ENCODE data around the gene SPAG16.

The SPAG16 gene

GRCh38 chr2:213425618-213426017 is 141.4 kb downstream of the SPAG16 start (continued):
- TF ChIP-seq CSDC2 (CRISPR knock-in tag; IDR thresholded peaks at IDR 0.05) (no peak), ZFP30 (CRISPR knock-in tag; IDR thresholded peaks at IDR 0.05) (no peak), TCF4 (CRISPR knock-in tag; IDR thresholded peaks at IDR 0.05; ENCODE audit: borderline replicate concordance) (no peak), SNAI2 (CRISPR knock-in tag; IDR thresholded peaks at IDR 0.05) (no peak), ZNF565 (CRISPR knock-in tag; conservative IDR thresholded peaks at IDR 0.05; ENCODE audit: low read depth) (no peak), ZNF70 (CRISPR knock-in tag; IDR thresholded peaks at IDR 0.05) (no peak)

- ATAC-seq, result no peak
- TF ChIP-seq GLIS3 (CRISPR knock-in tag; IDR thresholded peaks at IDR 0.05) (no peak), TSHZ2 (CRISPR knock-in tag; IDR thresholded peaks at IDR 0.05) (no peak), CSDC2 (CRISPR knock-in tag; IDR thresholded peaks at IDR 0.05) (no peak), POU6F1 (CRISPR knock-in tag; IDR thresholded peaks at IDR 0.05; ENCODE audit: borderline replicate concordance, low read depth) (no peak), PATZ1 (CRISPR knock-in tag; IDR thresholded peaks at IDR 0.05; ENCODE audit: borderline replicate concordance) (no peak), ISL1 (CRISPR knock-in tag; IDR thresholded peaks at IDR 0.05) (no peak), TOX (CRISPR knock-in tag; IDR thresholded peaks at IDR 0.05; ENCODE audit: borderline replicate concordance) (no peak), ZFP3 (CRISPR knock-in tag; IDR thresholded peaks at IDR 0.05) (no peak)
These were observed 145.3 kb downstream of the SPAG16 start for GRCh38 chr2:213429516-213429915.

GRCh38 chr2:213443921-213444320 is 159.7 kb downstream of the SPAG16 start:
- TF ChIP-seq PATZ1 (CRISPR knock-in tag; IDR thresholded peaks at IDR 0.05; ENCODE audit: borderline replicate concordance) (no peak), TCF4 (CRISPR knock-in tag; IDR thresholded peaks at IDR 0.05; ENCODE audit: borderline replicate concordance) (no peak), RARB (CRISPR knock-in tag; IDR thresholded peaks at IDR 0.05) (no peak), CSDC2 (CRISPR knock-in tag; IDR thresholded peaks at IDR 0.05) (no peak), CSRNP3 (CRISPR knock-in tag; IDR thresholded peaks at IDR 0.05) (no peak), ZFP30 (CRISPR knock-in tag; IDR thresholded peaks at IDR 0.05) (no peak), PPARA (CRISPR knock-in tag; IDR thresholded peaks at IDR 0.05; ENCODE audit: borderline replicate concordance) (no peak), GLIS3 (CRISPR knock-in tag; IDR thresholded peaks at IDR 0.05) (no peak), CREB5 (CRISPR knock-in tag; IDR thresholded peaks at IDR 0.05; ENCODE audit: low read depth) (no peak), TOX (CRISPR knock-in tag; IDR thresholded peaks at IDR 0.05; ENCODE audit: borderline replicate concordance) (no peak)
- ATAC-seq, result no peak
